HG03520 (cell line): ENCODE results near the gene GRHPR.
"Not testable (repeated sequence)": the region's sequence is repeated elsewhere in the genome, so short reads cannot be mapped to it uniquely, and the experiment has no call there.

Experiments used
- ATAC-seq: cut with Tn5 transposase; IDR thresholded peaks from one replicate; pipeline ENCODE4 v1.9.1; 2021; ENCODE audit warnings: mild to moderate bottlenecking, moderate library complexity; ENCODE audit not compliant: unreplicated experiment

Gene GRHPR

GRCh38 chr9:37420271-37421215, 2.0 kb upstream of the GRHPR start:
- ATAC-seq, result no peak

DNA sequence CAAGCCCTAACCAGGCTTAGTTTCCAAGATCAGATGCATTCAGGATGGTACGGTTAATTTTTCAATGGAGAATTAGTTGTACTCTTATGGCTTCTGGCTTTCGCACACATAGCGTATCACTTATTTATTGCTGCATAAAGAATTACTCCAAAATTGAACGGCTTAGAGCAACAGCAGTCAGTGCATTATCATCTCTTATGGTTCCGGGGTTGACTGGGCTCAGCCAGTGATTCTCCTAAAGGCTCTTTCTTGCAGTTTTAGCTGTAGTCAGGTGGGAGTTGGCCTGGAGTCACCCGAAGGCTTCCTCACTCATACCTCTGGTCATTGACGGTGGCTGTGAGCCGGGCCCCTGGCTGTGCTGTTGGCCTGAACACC, 595 bp upstream of the GRHPR start:
- no peak for ATAC-seq

DNA sequence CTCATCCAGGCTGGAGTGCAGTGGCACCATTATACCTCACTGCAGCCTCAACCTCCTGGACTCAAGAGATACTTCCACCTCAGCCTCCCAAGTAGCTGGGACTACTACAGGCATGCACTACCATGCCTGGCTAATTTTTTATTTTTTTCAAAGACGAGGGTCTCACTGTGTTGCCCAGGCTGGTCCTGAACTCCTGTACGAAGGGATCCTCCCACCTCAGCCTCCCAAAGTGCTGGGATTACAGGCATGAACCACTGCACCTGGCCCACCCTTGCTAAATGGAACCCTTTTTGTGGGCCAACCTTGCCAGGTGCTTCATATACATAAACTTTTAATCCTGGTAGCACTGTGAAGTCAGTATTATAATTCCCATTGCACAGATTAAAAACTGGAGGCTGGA, 1.0 kb downstream of the GRHPR start:
- no peak for ATAC-seq

- ATAC-seq, result no peak
Measured at GRCh38 chr9:37424204-37424685, 1.7 kb downstream of the GRHPR start.

DNA sequence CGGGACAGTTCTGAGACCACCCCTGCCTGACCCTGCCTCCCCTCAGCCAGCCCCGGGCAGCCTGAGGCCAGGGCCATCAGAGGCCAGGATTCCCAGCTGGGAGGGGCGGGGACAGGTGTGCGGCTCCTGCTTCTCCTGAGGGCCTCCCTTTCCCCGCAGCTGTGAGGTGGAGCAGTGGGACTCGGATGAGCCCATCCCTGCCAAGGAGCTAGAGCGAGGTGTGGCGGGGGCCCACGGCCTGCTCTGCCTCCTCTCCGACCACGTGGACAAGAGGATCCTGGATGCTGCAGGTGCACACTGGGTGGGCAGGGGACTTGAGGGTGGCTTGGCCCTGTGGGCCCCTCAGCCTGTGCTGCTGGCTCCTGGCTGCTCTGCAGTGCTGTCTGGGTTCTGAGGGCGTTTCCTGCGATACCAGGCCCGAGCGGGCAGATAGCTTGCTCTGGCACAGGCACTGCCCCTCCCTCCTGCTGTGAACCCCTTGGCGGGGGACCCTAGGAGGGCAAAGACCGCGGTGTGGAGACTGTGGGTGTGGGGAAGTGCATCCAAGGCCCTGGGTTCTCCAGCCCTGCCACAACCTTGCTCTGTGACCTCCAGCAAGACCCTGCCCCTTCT, 2.3 kb downstream of the GRHPR start:
- no peak for ATAC-seq

DNA sequence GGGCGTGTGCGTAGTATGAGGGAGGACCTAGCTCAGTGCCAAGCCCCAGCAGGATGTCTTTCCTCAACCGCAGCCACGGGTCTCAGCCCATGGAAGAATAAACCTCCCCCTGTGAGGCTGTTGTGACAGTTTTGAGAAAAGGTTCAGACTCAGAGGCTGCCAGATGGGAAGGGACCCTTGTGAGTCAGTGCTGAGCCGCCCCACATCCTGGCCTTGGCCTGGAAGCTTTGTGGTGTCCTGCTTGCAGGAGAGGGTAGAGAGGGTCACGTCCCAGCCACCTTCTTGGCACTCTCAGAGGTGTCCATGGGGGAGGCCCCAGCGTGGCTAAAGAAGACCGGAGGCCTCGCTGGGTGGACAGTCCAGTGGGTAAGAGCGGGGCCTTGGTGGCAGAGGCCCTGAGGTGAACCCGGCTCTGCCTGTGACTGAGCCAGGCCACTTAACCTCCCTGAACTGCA, 2.8 kb downstream of the GRHPR start:
- no peak for ATAC-seq

GRCh38 chr9:37426431-37426830, 3.9 kb downstream of the GRHPR start:
- not testable (repeated sequence) for ATAC-seq

DNA sequence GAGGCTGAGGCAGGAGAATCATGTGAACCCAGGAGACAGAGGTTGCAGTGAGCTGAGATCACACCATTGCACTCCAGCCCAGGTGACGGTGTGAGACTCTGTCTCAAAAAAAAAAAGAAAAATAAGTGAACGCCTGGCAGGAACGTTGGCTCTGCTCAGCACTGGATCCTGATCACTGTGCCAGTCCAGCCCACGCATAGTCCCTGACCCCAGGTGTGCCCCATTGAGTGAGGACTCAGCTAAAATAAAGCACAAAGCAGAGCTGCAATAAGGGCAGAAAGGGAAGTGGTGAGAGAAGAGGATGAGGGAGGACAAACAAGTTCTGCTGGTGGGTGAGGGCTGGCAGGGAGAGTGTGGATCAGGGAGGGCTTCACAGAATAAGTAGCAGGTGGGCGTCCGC, 4.3 kb downstream of the GRHPR start:
- no peak for ATAC-seq

- no peak for ATAC-seq
Measured at GRCh38 chr9:37428345-37428744, 5.8 kb downstream of the GRHPR start.

DNA sequence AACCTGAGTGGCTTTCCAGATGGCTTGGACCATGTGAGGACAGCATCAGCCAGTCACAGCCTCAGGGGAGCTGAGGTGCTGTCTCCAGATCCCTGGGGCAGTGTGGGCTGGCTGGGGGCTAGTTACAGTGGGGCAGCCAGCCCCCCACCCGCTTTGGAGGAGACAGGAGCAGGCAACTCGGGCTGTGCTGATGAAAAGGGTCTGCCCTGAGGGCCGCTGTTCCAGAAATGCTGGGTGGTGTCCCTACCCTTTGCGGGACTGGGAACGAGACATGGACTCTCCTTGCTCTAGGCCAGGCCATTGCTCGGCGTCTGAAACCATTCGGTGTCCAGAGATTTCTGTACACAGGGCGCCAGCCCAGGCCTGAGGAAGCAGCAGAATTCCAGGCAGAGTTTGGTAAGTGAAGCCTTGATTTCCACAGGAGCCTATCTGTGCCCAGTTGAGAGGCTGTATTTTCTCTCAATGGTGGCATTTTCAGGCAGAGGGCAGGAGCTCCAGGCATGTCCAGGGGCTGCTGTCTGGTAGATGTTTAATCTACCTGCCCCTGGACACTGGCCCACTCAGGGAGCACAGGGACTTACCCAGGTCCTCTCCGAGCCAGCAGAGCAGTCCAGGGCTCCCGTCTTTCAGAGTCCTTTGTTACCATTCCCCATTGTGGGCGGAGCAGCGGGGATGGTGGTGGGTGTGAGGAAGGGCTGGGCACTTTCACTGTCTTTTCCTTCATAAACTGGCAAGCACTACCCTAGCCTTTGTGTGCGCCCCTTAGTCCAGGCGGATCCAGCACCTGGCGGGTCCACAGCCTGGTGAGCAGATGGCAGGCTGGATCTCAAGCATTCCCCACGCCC, 7.2 kb downstream of the GRHPR start:
- no peak for ATAC-seq

GRCh38 chr9:37430841-37431597, 8.5 kb downstream of the GRHPR start:
- ATAC-seq, result no peak

DNA sequence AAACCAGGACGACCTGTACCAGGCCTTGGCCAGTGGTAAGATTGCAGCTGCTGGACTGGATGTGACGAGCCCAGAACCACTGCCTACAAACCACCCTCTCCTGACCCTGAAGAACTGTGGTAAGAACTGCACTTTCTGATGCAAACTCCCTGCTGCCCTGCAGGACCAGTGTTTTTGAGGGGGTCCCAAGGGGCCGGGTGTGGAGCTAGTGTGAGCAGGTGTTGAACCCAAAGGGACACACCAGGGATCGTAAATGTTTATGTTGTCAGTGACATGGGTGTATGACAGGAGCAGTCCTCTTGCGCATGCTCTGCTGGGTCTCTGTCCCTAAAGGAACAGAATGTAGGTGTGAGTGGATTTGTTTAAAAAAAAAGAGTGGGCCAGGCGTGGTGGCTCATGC, 9.5 kb downstream of the GRHPR start:
- ATAC-seq, result no peak

DNA sequence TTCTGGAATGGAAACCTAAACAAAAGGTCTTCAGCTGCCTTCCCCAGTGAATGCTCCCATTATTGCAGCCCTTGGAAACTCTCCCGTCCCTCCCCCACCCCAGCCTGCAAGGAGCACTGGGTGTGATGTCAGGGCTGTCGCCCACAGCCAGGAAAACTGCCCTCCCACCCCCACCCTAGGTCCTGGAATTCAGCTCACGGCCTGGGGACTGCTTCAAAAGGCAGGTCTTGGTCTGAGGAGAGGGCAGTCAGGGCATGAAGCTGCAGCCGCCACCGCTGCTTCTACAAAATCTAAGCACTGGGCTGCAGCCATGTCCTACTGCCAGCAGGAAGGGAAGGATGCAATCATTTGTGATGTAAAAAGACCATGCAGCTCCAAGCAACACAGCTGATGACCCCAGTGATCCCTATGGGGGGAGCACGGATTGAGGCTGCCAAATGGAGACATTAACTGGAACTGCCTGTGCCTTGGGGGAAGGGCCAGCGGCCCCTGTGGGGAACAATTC, 11.4 kb downstream of the GRHPR start:
- ATAC-seq, result no peak

DNA sequence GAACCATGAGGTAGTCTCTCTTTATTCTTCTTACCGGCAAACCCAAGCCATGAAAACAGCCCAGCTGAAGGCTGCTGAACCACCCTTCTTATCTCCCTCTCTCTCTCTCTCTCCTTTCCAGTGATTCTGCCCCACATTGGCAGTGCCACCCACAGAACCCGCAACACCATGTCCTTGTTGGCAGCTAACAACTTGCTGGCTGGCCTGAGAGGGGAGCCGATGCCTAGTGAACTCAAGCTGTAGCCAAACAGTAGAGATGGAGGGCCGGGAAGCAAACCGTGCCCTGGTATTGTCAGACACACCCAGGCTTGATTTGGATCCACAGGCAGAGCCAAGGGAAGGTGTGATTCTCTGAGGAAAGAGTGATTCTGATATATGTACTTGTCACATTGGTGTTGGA, 14.0 kb downstream of the GRHPR start:
- no peak for ATAC-seq

GRCh38 chr9:37437010-37437409, 14.5 kb downstream of the GRHPR start:
- ATAC-seq, result no peak

DNA sequence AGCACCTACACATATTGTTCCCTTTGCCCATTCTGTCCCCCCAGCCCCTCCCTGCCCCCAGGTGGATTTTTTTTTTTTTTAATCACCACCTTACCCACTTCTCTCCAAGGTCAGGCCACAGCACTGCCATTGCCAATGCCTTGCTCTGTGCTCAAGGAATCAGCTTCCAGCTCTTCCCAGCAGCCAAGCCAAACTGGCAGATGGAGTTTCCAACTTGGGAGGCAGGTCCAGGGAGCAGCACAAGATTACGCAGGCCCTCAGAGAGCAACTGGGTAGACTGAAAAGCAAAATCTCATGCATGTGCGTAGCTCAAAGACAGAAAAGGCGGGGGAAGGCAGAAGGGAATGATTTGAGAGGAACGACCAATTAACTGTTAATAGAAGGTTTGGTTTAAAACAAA, 15.1 kb downstream of the GRHPR start:
- no peak for ATAC-seq

DNA sequence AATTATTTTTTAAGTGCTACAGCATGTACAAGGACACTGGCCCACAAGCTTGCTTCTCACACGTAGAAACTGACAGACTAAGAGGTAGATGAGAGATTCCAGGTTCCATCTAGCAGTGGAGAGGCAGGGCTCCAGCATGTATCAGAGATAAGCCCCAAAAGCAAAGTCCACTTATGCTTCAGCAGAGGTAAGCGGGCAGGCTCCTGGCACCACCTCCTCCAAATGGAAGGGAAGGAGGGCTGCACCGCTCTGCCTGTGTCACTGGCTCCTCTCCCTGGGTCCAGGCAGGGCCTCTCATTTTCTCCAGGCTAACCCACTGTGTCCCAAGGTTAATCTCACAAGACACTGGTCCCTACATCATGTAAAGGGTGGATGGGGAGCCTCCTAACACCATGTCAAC, 15.9 kb downstream of the GRHPR start:
- no peak for ATAC-seq

DNA sequence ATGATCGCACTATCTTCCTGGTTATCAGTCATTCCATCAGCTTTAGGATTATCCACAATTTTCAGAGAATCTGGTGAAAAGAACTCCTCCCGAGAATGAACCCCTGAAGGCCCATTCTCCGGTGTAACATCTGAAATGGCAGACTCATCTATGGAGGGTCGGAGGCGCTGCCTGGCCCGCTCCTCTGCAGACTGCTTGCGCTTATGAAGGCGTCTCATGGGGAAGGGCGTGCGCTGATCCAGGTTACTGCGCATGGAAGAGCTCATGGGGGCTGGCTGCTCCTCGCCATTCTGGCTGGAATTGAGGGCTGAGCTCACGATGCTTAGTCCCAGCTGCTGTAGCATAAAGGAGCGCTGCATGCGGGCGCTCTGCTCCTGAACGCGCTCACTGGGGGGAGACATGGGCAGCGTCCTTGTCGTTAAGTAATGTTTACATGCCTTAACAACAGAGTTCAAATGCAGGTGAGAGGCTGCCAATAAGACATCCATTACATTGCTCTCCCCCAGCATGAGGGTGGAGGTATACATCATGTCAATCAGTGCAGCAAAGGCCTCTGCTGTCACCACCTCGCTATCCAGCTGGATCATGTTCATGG, 19.4 kb downstream of the GRHPR start:
- ATAC-seq, result no peak

GRCh38 chr9:37442556-37442955, 20.1 kb downstream of the GRHPR start:
- no peak for ATAC-seq

DNA sequence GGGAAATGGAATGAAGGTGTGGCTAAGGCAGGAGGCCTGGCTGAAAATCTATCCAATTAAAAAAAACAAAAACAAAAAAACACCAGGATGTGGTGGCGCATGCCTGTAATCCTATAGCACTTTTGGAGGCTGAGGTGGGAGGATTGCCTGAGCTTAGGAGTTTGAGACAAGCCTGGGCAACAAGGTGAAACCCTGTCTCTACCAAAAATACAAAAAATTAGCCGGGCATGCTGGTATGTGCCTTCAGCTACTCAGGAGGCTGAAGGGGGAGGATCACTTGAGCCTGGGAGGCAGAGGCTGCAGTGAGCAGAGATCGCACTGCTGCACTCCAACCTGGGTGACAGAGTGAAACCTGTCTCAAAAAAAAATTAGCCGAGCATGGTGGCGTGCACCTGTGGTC, 21.1 kb downstream of the GRHPR start:
- no peak for ATAC-seq
